DMS 273 treated with DMSO at 0.1 percent for 48 hours (cell line): ENCODE results near the gene MRC1.
"Not testable (repeated sequence)": the region's sequence is repeated elsewhere in the genome, so short reads cannot be mapped to it uniquely, and the experiment has no call there.

Source experiments
- DNase-seq: peaks from one replicate; lab custom pipeline; 2025; lab: John Stamatoyannopoulos, UW

The MRC1 gene

DNA sequence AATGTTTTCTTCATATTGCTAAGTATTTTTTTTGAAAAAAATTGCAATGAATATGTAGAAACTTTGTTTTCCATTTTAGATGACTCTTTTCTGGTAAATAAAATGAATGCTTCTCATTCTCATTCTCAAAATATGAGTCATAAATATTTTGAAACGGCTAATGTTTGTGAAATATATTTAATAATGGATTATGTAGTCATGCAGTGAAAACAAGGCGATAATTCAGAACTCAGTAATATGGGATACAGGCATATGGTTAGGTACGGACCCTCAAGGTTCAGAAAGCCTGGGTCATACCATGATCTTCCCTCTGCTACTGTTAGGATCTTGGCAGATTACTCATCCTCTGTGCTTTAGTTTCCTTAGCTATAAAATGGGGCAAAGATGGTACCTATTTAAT lies 96.3 kb downstream of the MRC1 start:
- DNase-seq, result no peak

DNA sequence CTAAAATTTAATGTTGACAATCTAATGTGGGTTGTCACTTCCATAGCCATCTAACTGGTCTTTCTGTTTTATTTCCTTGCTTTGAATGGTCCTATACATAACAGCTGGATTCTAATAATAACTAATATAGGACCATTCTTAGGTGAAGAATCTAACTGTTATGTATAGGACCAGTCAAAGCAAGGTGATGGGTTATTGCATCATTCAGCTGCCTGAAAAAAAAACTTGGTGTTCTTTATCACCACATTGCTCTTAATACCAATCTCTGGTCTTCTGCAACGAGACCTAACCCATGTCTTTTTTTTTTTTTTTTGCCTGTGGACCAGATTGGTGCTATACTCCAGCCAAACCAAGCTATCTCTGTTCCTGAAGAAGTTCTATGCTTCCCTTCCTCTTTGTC lies 96.9 kb downstream of the MRC1 start:
- no peak for DNase-seq

DNA sequence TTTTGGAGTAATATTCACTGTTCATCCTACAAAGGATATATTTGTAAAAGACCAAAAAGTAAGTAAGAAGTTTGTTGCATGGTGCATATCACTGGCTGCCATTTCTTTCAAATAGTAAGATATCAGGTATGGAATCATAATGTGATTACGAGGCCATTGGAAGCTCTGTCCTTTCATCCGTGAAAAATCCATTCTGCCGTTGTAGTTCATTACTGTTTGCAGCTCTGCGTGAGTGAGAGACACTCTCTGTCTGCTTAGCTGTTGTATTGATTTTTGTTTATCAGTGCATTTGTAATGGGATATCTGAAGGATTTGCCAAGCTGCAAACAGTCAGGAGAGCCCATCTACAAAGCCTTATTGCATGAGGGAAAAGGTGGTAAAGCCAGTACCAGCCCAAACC lies 98.5 kb downstream of the MRC1 start:
- DNase-seq, result no peak

DNA sequence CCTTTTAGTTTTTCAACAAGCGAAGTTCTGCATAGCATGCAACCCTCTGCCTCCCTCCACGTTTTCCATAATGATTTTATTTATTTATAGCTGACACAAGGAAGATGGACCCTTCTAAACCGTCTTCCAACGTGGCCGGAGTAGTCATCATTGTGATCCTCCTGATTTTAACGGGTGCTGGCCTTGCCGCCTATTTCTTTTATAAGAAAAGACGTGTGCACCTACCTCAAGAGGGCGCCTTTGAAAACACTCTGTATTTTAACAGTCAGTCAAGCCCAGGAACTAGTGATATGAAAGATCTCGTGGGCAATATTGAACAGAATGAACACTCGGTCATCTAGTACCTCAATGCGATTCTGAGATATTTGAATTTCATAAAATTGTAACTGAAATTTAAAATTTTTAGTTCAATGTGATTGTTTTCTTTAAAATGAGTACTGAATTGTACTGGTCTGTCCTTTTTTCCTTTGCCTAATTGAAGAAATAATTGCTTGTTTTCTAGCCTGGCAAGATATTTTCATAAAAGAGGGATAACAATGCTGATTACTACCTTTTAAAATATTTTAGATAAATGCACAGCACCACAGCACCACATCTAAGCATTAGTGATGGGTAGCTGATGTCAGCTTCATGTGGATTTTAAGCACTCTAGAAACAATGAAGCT lies 101.1 kb downstream of the MRC1 start:
- DNase-seq, result no peak

DNA sequence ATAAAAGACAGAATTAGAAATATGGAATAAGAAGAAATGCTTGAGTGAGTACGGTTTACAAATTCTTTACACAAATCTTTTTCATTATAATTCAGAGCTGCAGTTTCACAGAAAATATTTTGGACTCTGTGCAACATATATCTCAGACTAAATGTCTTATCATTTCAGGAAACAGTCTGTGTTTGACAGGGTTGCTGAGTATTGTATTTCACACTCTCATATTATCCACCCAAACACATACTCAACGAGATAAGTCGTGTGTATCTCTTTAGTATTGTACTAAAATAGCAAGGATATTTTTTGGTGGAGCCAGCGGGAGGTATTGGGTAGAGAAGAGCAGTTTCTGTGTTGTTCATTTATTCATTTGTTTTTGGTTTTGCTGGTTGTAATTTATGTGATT lies 103.6 kb downstream of the MRC1 start:
- no peak for DNase-seq

DNA sequence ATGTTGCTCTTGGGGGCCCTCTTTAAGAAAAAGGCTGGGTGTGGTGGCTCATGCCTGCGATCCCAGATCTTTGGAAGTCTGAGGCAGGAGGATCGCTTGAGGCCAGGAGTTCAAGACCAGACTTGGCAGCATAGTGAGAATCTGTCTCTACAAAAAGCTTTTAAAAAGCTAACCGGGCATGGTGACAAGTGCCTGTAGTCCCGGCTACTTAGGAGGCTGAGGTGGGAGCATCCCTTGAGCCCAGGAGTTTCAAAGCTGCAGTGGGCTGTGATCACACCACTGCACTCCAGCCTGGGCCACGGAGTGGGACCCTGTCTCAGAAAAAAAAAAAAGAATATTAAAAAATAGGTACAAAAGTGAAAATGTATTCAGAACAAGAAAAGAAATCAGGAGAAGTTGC lies 104.5 kb downstream of the MRC1 start:
- DNase-seq, result no peak

DNA sequence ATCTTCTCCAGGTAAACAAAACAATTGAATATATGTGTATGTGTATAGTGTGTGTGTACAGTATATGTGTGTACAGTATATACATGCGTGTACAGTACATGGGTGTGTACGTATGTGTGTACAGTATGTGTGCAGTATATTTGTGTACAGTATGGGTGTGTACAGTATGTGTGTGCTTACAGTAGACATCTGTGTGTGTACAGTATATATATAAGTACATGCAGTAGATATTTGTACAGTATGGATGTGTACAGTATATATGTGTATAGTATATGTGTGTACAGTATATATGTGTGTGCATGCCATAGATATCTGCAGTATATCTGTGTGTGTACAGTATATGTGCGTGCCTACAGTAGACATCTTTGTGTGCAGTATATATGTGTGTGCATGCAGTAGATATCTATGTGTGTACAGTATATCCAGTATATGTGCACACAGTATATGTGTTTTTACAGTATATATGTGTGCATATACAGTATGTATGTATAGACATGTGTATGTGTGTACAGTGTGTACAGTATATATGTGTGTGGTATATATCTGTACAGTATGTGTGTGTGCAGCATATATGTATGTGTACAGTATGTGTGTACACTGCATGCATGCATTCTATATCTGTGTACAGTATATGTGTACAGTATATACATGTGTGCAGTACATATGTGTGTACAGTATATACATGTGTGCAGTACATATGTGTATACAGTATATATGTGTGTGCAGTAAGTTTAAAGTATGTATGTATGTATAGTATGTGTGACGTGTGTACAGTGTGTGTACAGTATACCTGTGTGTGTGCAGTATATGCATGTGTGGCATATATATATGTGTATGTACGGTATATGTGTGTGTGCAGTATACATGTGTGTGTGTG lies 105.3 kb downstream of the MRC1 start:
- DNase-seq, result no peak

DNA sequence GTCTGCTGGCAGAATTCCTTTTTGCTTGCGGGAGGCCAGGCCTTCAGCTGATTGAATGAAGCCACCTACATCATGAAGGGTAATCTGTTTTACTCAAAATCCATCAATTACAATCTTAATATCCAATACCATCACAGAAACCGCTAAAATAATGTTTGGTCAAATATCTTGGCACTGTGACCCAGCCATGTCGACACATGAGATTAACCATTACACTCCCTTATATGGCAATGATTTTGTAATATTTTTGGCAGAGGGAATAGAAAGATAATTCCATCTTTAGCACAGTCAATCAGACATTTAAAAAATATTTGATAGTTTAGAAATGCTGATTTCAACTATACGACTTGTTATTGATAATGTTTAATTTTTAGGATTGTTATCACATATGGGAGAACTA lies 106.0 kb downstream of the MRC1 start:
- no peak for DNase-seq

DNA sequence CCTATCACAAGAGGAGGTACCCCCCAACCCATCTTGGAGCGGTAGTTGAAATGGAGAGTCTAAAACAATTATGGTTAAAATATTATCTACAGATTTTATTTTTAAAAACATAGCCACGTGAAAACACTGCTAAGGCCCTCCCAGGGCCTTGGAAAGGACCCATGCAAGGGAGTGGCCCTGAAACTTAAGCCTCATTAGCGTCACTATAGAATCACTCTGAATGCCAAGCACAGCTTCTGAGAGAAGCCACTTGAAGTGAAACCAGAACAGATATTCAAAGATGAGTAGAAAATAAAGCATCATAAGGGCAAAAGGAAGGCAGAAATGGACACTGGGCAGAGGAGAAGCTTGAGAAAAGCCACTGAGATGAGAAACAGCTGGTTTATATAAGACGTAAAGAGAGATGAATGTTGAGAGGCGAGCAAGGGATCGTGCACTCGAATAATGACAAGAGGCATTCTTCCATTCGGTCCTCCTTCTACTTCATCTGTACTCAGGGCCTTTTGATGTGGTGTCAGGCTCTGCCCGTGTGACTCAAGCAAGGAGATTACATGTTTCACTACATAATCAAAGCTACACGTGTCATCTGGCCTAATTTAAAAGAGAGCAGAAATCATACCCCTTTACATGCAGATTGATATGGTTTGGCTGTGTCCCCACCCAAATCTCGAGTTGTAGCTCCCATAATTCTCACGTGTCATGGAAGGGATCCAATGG lies 109.2 kb downstream of the MRC1 start:
- no peak for DNase-seq

DNA sequence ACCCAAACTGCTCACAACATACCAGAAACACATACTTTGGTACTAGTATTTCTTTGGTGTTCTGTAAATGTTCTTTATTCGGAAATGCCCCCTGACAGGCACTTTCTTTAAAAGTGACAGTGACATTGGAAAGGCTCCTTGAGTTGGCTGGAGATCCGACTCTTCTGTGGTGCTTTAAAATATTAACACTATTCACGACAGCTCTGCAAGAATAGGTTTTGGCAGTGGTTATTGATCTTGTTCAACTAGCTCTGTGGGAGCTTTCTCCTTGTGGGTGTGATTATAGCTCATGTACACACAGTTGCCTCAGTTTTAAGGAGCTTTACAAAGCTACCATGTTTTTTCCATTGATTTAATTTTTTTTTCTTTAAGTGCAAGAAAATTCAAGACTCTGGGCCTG lies 112.2 kb downstream of the MRC1 start:
- no peak for DNase-seq

DNA sequence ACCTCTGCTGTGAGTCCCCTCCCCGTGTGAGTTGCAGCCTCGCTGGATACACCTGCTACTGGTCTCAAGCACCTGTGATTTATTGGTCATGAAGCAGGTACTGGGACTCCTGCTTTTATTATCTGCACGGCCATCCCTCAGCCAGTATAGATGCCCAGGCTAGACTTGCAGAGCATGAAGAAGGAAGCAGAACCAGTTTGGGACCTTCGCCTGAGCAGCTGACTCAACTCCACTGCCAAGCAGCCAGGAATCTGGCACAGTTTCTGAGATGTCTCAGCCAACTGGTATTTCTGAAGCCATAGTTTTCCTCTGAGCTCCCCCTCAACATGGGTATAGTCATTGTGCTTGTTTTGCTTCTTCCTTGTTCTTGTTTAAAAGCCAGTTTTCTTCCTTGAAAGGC lies 114.6 kb downstream of the MRC1 start:
- no peak for DNase-seq

DNA sequence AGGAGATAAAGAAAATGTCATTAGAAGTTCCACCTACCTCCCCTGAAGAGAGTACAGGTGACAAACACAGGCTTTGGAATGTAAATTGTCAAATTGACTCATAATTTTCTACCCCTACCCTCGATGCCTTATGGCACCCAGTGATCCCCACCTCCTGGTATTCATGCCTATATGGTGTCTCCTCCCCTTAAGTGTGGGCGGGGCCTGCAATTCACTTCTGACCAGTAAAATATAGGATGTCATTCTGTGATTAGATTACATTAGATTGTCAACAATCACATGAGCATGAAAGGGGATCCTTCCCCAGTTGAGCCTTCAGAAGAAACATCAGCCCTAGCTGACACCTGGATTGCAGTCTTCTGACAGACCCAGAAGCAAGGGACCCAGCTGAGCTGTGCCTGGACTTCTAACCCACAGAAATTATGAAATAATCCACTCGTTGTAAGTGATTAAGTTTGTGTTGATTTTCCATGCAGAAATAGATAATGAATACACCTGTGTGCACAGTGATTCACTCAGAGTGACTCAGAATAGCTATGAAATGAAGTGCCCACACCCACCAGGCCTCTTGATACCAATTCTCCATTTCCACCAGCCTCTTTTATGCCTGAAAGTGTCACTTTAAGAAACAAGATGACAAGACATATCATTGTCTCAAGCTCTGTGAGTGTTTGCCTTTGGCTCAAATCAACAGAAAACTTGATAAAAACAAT lies 134.0 kb downstream of the MRC1 start:
- DNase-seq, result no peak

DNA sequence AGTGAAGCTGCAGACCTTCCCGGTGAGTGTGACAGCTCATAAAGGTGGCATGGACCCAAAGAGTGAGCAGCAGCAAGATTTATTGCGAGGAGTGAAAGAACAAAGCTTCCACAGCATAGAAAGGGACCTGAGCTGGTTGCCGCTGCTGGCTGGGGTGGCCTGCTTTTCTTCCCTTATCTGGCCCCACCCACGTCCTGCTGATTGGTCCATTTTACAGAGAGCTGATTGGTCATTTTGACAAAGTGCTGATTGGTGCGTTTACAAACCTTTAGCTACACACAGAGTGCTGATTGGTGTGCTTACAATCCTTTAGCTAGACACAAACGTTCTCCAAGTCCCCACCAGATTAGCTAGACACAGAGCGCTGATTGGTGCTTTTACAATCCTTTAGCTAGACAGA lies 141.1 kb downstream of the MRC1 start:
- DNase-seq, result not testable (repeated sequence)

DNA sequence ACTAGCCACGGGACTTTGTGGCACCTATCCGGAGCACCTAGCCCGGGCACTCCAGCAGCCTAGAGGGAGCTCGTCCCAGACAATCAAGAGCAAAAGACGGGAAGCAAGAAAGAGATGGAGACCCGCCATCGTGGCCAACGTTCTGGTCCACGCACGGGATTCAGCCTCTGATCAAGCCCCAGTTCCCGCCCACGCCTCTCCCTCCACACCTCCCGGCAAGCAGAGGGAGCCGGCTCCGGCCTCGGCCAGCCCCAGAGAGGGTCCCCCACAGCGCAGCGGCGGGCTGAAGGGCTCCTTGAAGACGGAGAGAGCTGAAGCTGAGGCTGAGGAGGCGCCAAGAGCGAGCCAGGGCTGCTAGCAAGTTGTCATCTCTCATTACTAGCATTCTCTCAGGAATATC lies 141.6 kb downstream of the MRC1 start:
- no peak for DNase-seq

DNA sequence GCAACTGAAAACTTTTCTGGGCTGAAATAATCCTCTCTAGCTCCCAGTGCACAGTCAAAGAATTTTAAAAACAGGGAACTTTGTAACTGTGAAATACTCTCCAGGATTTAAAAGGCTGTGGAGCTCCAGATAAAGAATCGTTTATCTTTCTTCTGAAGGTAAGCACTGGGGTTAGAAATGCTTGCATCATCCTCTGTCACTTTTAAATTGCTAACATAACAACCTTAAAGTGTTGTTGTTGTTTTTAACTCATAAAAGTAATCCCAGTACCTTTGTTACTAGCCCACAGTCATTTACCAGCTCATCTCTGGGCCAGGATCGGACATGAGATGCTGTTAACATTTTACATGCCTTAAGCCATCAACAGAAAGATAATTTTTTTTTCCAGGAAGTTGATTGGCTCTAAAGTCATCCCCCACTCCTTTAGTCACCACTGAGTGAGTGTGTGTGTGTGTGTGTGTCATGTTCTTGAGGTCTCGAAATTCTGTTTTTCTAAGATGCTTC lies 142.8 kb downstream of the MRC1 start, which contains the start of gene SLC39A12:
Gene SLC39A12, plus strand, starts transcription at position 51 of the 504 bp plus-strand sequence. CDS start 1,359 bp downstream, outside the sequence.
- no peak for DNase-seq

DNA sequence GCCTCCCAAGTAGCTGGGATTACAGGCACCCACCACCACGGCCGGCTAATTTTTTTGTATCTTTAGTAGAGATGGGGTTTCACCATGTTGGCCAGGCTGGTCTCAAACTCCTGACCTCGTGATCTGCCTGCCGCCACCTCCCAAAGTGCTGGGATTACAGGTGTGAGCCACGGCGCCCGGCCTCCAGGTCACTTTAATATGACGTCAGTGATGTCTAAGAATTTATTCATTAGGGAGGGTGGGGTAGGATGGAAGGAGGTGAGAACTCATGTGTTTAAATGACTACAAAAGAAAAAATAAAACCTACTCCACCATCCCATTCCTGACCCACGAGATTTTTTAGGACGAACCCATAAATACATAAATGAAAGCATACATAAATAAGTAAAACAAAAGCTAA lies 145.2 kb downstream of the MRC1 start:
- not testable (repeated sequence) for DNase-seq

DNA sequence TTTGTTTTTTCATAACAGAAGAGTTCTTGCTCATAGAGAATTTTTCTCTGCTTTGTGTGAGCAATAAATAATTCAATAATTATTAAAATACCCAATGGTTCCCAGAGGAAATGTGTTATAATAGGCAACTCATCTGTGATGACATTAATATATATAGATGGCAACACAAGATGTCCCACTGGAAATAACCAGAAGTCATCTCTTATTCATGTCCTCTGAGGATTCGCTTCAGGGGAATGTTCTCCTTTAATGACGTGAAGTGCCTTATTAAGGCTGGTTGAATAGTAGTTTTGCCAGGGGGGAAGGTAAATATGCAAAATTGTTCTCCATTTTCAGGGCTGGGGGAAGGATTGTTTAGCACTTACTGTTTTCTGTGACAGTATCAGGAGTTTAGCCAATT lies 145.7 kb downstream of the MRC1 start:
- DNase-seq, result no peak

DNA sequence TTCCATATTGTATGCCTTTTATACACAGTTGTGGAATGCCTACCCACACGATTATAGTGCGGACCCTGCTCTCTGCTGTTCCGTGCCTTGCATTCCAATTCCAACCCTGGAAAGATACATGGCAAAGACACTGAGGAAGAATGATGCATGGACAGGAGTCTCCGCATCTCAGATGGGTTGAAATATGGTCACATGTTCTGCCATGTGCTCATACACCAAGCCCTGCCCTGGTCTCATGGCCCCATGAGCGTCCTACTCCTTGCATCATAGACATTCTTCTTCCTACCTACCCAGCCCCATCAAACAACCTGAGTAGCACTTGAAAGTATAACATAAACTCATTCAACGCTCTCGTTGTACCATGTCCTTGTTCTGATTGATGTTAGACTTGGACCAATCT lies 148.9 kb downstream of the MRC1 start:
- no peak for DNase-seq

DNA sequence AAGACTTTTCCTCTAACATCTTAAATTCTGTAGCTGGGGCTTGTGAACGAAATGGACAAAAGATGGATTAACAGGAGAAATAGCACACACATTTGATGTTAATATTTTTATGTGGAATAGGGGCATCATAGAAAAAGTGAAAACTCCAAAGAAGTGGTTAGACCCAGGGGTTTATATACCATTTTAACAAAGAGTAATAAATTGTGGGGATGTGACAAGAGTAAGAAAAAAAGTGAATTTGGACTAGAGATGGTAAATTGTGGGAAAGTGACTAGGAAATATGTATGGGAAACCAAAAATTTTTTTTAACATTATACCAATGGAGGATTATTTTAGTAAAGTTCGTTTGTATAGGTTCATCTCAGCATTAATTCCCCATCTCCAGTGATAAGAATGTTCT lies 150.7 kb downstream of the MRC1 start:
- DNase-seq, result no peak
